Osteoblast (primary cell): Measurements from ENCODE around the gene GGACT. TPM values are rescaled to one million over a fixed set of nuclear protein-coding genes. Genes with fewer than 3 reads are reported as not detected.
A peak's percentile ranks its signal among the peaks of the same experiment; 100 is the strongest.

ENCODE experiments used
- DNase-seq: peaks from one replicate; pipeline ENCODE4 v3.0.0; 2011; ENCODE audit warnings: low spot score, mixed read lengths; ENCODE audit not compliant: insufficient read length; ENCODE audit errors: missing footprints
- H2AFZ ChIP-seq: 2 replicates; pipeline ENCODE4 v1.6.0; 2011; ENCODE audit warnings: mild to moderate bottlenecking, low read length
- H3K27ac ChIP-seq: 2 replicates; pipeline ENCODE4 v1.5.1; 2011; ENCODE audit warnings: mild to moderate bottlenecking, low read depth, low read length, moderate library complexity
- H3K27me3 ChIP-seq: 2 replicates; pipeline ENCODE4 v1.6.0; 2012; ENCODE audit warnings: mild to moderate bottlenecking, control low read depth, inconsistent platforms, low read length, moderate library complexity; ENCODE audit not compliant: insufficient read depth
- H3K36me3 ChIP-seq: 2 replicates; pipeline ENCODE4 v1.5.1; 2011; ENCODE audit warnings: mild to moderate bottlenecking, low read length, control low read depth, moderate library complexity; ENCODE audit not compliant: insufficient read depth
- H3K4me1 ChIP-seq: 2 replicates; pipeline ENCODE4 v1.5.1; 2011; ENCODE audit warnings: mild to moderate bottlenecking, low read length, control low read depth, moderate library complexity; ENCODE audit not compliant: insufficient read depth
- H3K4me2 ChIP-seq: 2 replicates; pipeline ENCODE4 v1.6.0; 2011; ENCODE audit warnings: mild to moderate bottlenecking, low read length; ENCODE audit not compliant: insufficient read depth
- H3K4me3 ChIP-seq: fragments of 200-600 bp; sonication (generic); 3 replicates; pipeline ENCODE4 v1.5.1; 2012; ENCODE audit warnings: mild to moderate bottlenecking, low read length, inconsistent platforms; ENCODE audit not compliant: insufficient read depth
- H3K79me2 ChIP-seq: 2 replicates; pipeline ENCODE4 v1.6.0; 2012; ENCODE audit warnings: mild to moderate bottlenecking, low read length, control low read depth, inconsistent platforms; ENCODE audit not compliant: insufficient read depth
- H3K9me3 ChIP-seq: 2 replicates; pipeline ENCODE4 v1.5.1; 2011; ENCODE audit warnings: low read depth, low read length, control low read depth
- H4K20me1 ChIP-seq: 2 replicates; pipeline ENCODE4 v1.6.0; 2012; ENCODE audit warnings: mild to moderate bottlenecking, low read length, control low read depth; ENCODE audit not compliant: insufficient read depth
- total RNA-seq: library from RNA; depleted of rRNA; stranded (reverse); fragments of >200 nt; gene quantifications from 2 replicates; pipeline ENCODE4 v1.2.3, GENCODE V29; 2012
- TF ChIP-seq, protein P1 (sequence below): IDR thresholded peaks from 2 replicates; pipeline ENCODE4 v1.5.1; 2011; ENCODE audit warnings: mild to moderate bottlenecking, low read depth, low read length, moderate library complexity; ENCODE audit errors: extremely low read depth

GGACT gene
- total RNA-seq, 1 donor, result 7.6 TPM

DNA sequence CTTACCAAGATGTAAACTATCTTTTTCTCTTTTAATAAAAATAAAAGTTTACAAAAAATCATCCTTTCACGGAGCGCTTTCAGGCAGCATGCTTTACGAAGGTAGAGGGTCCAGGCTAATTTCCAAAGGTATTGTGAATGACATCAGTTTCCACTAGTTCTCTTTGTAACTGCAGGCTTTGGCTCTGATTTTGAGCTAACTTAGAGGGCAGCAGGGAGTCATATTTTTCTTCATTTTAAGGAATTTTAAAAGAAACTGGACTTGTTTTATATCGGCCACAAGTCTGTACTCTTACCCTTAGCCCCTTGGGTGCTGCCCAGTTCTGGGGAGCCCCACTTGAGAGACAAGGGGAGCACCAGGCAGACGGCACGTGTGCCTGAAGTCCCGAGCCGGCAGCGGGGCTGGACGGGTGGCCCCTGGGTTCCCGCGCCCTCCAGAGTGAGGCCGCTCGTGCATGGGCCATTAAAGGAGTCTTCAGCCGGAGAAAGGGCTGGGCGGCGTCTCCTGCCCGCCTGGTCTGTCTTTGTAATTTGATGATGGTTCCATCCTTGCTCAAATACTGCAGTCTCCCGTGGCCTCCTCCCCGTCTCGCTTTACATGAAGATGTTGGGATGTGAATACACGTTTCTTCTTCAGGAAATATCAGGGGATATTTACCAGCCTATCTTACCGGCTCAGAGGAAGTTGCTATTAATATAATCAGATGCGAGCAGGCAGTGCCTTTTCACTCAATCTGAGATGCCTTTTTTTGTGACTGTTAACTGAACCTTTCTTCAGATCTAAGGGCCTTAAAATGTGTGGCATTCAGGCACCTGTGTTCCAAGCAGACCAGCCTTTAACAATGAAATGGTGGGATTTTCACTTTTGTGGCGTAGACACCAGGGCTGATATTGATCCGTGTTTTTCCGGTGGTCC, 67.4 kb downstream of the GGACT start:
- H3K4me3 ChIP-seq, result no peak overlapping the region
- TF ChIP-seq, protein P1, sequence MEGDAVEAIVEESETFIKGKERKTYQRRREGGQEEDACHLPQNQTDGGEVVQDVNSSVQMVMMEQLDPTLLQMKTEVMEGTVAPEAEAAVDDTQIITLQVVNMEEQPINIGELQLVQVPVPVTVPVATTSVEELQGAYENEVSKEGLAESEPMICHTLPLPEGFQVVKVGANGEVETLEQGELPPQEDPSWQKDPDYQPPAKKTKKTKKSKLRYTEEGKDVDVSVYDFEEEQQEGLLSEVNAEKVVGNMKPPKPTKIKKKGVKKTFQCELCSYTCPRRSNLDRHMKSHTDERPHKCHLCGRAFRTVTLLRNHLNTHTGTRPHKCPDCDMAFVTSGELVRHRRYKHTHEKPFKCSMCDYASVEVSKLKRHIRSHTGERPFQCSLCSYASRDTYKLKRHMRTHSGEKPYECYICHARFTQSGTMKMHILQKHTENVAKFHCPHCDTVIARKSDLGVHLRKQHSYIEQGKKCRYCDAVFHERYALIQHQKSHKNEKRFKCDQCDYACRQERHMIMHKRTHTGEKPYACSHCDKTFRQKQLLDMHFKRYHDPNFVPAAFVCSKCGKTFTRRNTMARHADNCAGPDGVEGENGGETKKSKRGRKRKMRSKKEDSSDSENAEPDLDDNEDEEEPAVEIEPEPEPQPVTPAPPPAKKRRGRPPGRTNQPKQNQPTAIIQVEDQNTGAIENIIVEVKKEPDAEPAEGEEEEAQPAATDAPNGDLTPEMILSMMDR, result no peak
- H3K36me3 ChIP-seq, result no peaks in the 10 kb centered on the region
- DNase-seq, result peak; percentile 34
- H3K4me1 ChIP-seq, result no peaks in the 10 kb centered on the region
- no peaks in the 10 kb centered on the region for H3K9me3 ChIP-seq
- H2AFZ ChIP-seq, result no peak overlapping the region
- no peaks in the 10 kb centered on the region for H3K27me3 ChIP-seq
- H4K20me1 ChIP-seq, result no peaks in the 10 kb centered on the region
- H3K79me2 ChIP-seq, result no peaks in the 10 kb centered on the region
- H3K27ac ChIP-seq, result no peak overlapping the region
- no peak overlapping the region for H3K4me2 ChIP-seq

DNA sequence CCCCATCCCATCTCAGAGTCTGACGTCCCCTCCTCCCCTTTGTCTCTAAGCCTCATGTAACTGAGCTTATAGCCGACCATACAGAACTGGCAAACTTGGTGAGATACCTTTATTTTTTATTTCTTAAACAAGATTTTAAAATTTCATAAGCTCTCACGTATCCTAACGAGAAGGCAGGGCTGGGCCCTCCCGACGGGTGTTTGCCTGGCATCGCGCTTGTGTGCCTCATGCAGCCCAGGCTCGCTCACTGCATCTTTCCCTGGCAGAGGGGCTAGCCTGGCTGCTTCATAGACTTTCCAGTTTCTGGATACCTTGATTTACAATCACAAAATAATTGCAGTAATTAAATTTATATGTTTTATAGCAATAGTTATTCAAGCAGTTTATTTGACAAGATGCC, 69.0 kb downstream of the GGACT start:
- no peak overlapping the region for H3K27ac ChIP-seq
- H2AFZ ChIP-seq, result no peak overlapping the region
- DNase-seq, result peak; percentile 18
- H3K27me3 ChIP-seq, result no peaks in the 10 kb centered on the region
- H3K4me3 ChIP-seq, result no peak overlapping the region
- TF ChIP-seq, protein P1, result no peak
- H3K4me2 ChIP-seq, result no peak overlapping the region
- H3K36me3 ChIP-seq, result no peaks in the 10 kb centered on the region
- H3K79me2 ChIP-seq, result no peaks in the 10 kb centered on the region
- no peaks in the 10 kb centered on the region for H3K9me3 ChIP-seq
- no peaks in the 10 kb centered on the region for H4K20me1 ChIP-seq
- H3K4me1 ChIP-seq, result peaks cover 2% of the 10 kb centered on the region

DNA sequence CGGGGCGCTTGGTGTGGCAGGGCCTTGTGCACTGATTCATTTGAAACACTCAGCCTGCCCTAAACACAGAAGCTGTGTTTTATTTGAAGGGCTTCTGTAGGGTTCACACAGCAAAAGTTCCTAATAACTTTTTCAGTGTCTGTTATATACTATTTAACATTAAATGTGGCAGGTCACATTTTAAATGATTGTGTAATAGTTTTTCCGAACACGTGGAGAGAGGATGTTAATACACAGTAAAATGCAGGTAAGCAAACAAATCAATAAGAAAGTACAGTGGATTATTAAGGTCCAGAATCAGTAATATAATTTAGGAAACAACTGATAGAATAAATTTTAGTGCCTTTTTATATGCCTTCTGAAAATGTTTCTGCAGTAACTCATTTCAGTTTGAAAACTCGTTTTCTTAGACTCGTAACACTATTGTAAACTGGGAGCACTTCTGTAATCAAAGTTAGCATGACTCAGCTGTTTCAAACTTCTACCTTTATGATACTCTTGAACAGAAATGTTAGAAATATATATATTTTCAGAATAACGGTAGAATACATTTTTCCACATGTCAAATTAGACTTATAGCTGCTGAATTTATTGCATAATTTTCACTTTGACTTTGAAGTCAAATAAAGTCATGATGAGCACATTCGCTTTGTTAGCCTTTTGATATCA, 70.1 kb downstream of the GGACT start:
- no peaks in the 10 kb centered on the region for H3K79me2 ChIP-seq
- H3K9me3 ChIP-seq, result no peaks in the 10 kb centered on the region
- DNase-seq, result no peak
- H3K4me3 ChIP-seq, result no peak overlapping the region
- no peak overlapping the region for H3K27ac ChIP-seq
- no peak overlapping the region for H2AFZ ChIP-seq
- no peaks in the 10 kb centered on the region for H3K36me3 ChIP-seq
- peaks cover 9% of the 10 kb centered on the region for H3K4me1 ChIP-seq
- H3K27me3 ChIP-seq, result no peaks in the 10 kb centered on the region
- H3K4me2 ChIP-seq, result no peak overlapping the region
- TF ChIP-seq, protein P1, result no peak
- no peaks in the 10 kb centered on the region for H4K20me1 ChIP-seq

DNA sequence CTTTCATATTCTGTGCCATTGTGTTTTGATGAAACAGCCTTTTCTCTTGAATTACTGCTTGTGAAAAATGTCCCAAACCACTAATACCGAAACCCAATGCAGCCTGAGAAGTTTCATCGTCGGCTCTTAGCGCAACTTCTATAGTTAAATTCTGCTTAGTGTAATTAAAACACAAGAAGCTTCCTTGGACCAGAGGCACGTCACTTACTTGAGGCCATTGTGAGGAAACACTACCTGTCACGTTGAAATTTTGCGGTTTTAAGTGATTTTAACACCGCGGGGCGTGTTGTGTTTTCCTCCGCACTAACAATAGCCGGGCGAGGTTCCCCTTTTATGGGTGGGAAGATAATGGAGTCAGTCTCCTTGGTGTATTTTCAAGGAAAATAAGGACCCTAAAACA, 70.9 kb downstream of the GGACT start:
- H3K79me2 ChIP-seq, result no peaks in the 10 kb centered on the region
- no peak overlapping the region for H2AFZ ChIP-seq
- DNase-seq, result no peak
- H3K4me1 ChIP-seq, result peaks cover 9% of the 10 kb centered on the region
- no peaks in the 10 kb centered on the region for H3K9me3 ChIP-seq
- H3K27me3 ChIP-seq, result no peaks in the 10 kb centered on the region
- TF ChIP-seq, protein P1, result no peak
- H4K20me1 ChIP-seq, result no peaks in the 10 kb centered on the region
- H3K4me3 ChIP-seq, result no peak overlapping the region
- H3K36me3 ChIP-seq, result no peaks in the 10 kb centered on the region
- no peak overlapping the region for H3K27ac ChIP-seq
- no peak overlapping the region for H3K4me2 ChIP-seq
